Panc1 (cell line): ENCODE measurements around the gene GALNT4. TPM values are rescaled to one million over a fixed set of nuclear protein-coding genes. Genes with fewer than 3 reads are reported as not detected.

Experiments
- ATAC-seq: fragments of 200-7000 bp; cut with Tn5 transposase; 2 replicates; pipeline ENCODE4 v1.9.1; 2020; ENCODE audit warnings: mild to moderate bottlenecking, moderate library complexity
- BruUV-seq: library from RNA; stranded (reverse); fragments of 400-500 nt; replicated peaks from 2 replicates; lab custom pipeline; 2021; lab: Mats Ljungman, UMichigan
- CTCF ChIA-PET: fragments of 300-600 bp; sonication (Branson Sonifier 250); formaldehyde crosslinking; loops from one replicate; lab custom pipeline; 2022; ENCODE audit warnings: antibody characterized with exemption; lab: Charles Lee
- POLR2A ChIA-PET: fragments of 300-600 bp; sonication (Branson Sonifier 250); formaldehyde crosslinking; loops from one replicate; lab custom pipeline; 2022; ENCODE audit warnings: antibody characterized with exemption; lab: Charles Lee
- DNase-seq: peaks from one replicate; pipeline ENCODE4 v3.0.0-alpha.2; 2010; ENCODE audit warnings: low read depth, low spot score
- H3K27ac ChIP-seq: 2 replicates; pipeline ENCODE4 v1.5.1; 2011; ENCODE audit warnings: mild to moderate bottlenecking, low read length, inconsistent platforms
- H3K27me3 ChIP-seq: fragments of 200-500 bp; sonication (Bioruptor generic); 2 replicates; pipeline ENCODE4 v1.6.0; 2014; ENCODE audit warnings: low read length, inconsistent platforms; ENCODE audit not compliant: control insufficient read depth, insufficient read depth
- H3K36me3 ChIP-seq: fragments of 200-500 bp; sonication (Bioruptor generic); 2 replicates; pipeline ENCODE4 v1.5.1; 2014; ENCODE audit warnings: inconsistent platforms, mild to moderate bottlenecking, low read length, moderate library complexity; ENCODE audit not compliant: control insufficient read depth, insufficient read depth
- H3K4me1 ChIP-seq: 2 replicates; pipeline ENCODE4 v1.5.1; 2011; ENCODE audit warnings: inconsistent platforms, mild to moderate bottlenecking, low read length, moderate library complexity; ENCODE audit not compliant: control insufficient read depth, insufficient read depth
- H3K4me3 ChIP-seq, 2 experiments: 2 replicates each; pipeline ENCODE4 v1.5.1; 2011 to 2012; ENCODE audit warnings: low read depth in 2 of 2, low read length in 2 of 2, mild to moderate bottlenecking in 2 of 2, inconsistent platforms in 1 of 2, moderate library complexity in 1 of 2
- H3K9me3 ChIP-seq: fragments of 200-500 bp; sonication (Bioruptor generic); 2 replicates; pipeline ENCODE4 v1.5.1; 2014; ENCODE audit warnings: low read depth, mild to moderate bottlenecking, inconsistent platforms, low read length, moderate library complexity; ENCODE audit not compliant: control insufficient read depth, insufficient read depth
- POLR2AphosphoS5 ChIP-seq: IDR thresholded peaks from 2 replicates; pipeline ENCODE4 v1.6.1; 2012; ENCODE audit warnings: mild to moderate bottlenecking, low read depth, low read length, moderate library complexity
- REST ChIP-seq, 2 experiments: IDR thresholded peaks; 2 replicates each; pipeline ENCODE4 v1.6.1; 2011 to 2012; ENCODE audit warnings: low read depth in 2 of 2, control low read depth in 1 of 2, low read length in 1 of 2, mild to moderate bottlenecking in 1 of 2, moderate library complexity in 1 of 2; ENCODE audit not compliant: insufficient read depth in 1 of 2
- SIN3A ChIP-seq: IDR thresholded peaks from 2 replicates; pipeline ENCODE4 v1.6.1; 2012; ENCODE audit warnings: low read depth, mild to moderate bottlenecking, low read length, moderate library complexity, borderline replicate concordance; ENCODE audit not compliant: insufficient read depth
- TCF7L2 ChIP-seq: IDR thresholded peaks from 2 replicates; pipeline ENCODE4 v1.6.1; 2011; ENCODE audit warnings: mild to moderate bottlenecking, low read depth, low read length, inconsistent platforms
- in situ Hi-C: cut with HindIII; loops from 2 replicates; pipeline ENCODE4 v1.10.0; 2016; ENCODE audit warnings: low sequenced_read_pairs, low pct_unique_long_range_greater_than_20kb
- intact Hi-C: fragments of 100-400 bp; cut with micrococcal nuclease; formaldehyde crosslinking; loops from one replicate; pipeline ENCODE4 v1.10.0; 2022; ENCODE audit not compliant: unreplicated experiment
- total RNA-seq: library from RNA; stranded (reverse); gene quantifications from one replicate; pipeline ENCODE4 v1.2.1, GENCODE V29; 2021; ENCODE audit not compliant: unreplicated experiment
- TF ChIP-seq, protein P1 (sequence below): fragments of 450-650 bp; IDR thresholded peaks from 2 replicates; pipeline ENCODE4 v1.5.1; 2017; ENCODE audit warnings: mild to moderate bottlenecking

GALNT4 gene
- total RNA-seq, 1 experiment from 2014 or later: 5.1 TPM

- H3K27ac ChIP-seq: no peak overlapping the region
- no peaks in the 10 kb centered on the region for H3K27me3 ChIP-seq
- no peak for ATAC-seq
- in situ Hi-C loops (no loop called here), intact Hi-C loops (no loop called here)
- H3K4me1 ChIP-seq: no peaks in the 10 kb centered on the region
- CTCF ChIA-PET: no interaction called here
- H3K9me3 ChIP-seq: no peaks in the 10 kb centered on the region
- DNase-seq: no peak
- POLR2A ChIA-PET: no interaction called here
- no peak for TF ChIP-seq TCF7L2
- TF ChIP-seq, protein P1, sequence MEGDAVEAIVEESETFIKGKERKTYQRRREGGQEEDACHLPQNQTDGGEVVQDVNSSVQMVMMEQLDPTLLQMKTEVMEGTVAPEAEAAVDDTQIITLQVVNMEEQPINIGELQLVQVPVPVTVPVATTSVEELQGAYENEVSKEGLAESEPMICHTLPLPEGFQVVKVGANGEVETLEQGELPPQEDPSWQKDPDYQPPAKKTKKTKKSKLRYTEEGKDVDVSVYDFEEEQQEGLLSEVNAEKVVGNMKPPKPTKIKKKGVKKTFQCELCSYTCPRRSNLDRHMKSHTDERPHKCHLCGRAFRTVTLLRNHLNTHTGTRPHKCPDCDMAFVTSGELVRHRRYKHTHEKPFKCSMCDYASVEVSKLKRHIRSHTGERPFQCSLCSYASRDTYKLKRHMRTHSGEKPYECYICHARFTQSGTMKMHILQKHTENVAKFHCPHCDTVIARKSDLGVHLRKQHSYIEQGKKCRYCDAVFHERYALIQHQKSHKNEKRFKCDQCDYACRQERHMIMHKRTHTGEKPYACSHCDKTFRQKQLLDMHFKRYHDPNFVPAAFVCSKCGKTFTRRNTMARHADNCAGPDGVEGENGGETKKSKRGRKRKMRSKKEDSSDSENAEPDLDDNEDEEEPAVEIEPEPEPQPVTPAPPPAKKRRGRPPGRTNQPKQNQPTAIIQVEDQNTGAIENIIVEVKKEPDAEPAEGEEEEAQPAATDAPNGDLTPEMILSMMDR: peak; percentile 19; the same call in 1 of the 2 replicates
- no peak overlapping the region for H3K4me3 ChIP-seq
- BruUV-seq: no TSS peak
- no peaks in the 10 kb centered on the region for H3K36me3 ChIP-seq
Observed at GRCh38 chr12:89504560-89505346, 19.8 kb downstream of the GALNT4 start.

- intact Hi-C loops: no loop called here
- no TSS peak for BruUV-seq
- H3K9me3 ChIP-seq: no peaks in the 10 kb centered on the region
- DNase-seq (no peak), ATAC-seq (no peak)
- no peak overlapping the region for H3K4me3 ChIP-seq
- TF ChIP-seq SIN3A (no peak), POLR2AphosphoS5 (no peak), TCF7L2 (no peak), REST (IDR thresholded peaks at IDR 0.05; ENCODE audit: insufficient read depth in 1 of 2, low read depth in 2 of 2, low read length in 1 of 2) (no peak)
- TF ChIP-seq, protein P1: no peak
- H3K36me3 ChIP-seq: no peaks in the 10 kb centered on the region
- POLR2A ChIA-PET: no interaction called here
- H3K27ac ChIP-seq: no peak overlapping the region
- no peaks in the 10 kb centered on the region for H3K4me1 ChIP-seq
- no peaks in the 10 kb centered on the region for H3K27me3 ChIP-seq
- CTCF ChIA-PET: no interaction called here
- in situ Hi-C loops: no loop called here
Observed at GRCh38 chr12:89501793-89502192, 22.8 kb downstream of the GALNT4 start.
